ENCODE measurements around the gene PABPN1L.

Gene PABPN1L, protein sequence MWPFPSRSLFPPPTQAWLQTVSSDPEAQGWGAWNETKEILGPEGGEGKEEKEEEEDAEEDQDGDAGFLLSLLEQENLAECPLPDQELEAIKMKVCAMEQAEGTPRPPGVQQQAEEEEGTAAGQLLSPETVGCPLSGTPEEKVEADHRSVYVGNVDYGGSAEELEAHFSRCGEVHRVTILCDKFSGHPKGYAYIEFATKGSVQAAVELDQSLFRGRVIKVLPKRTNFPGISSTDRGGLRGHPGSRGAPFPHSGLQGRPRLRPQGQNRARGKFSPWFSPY

DNA sequence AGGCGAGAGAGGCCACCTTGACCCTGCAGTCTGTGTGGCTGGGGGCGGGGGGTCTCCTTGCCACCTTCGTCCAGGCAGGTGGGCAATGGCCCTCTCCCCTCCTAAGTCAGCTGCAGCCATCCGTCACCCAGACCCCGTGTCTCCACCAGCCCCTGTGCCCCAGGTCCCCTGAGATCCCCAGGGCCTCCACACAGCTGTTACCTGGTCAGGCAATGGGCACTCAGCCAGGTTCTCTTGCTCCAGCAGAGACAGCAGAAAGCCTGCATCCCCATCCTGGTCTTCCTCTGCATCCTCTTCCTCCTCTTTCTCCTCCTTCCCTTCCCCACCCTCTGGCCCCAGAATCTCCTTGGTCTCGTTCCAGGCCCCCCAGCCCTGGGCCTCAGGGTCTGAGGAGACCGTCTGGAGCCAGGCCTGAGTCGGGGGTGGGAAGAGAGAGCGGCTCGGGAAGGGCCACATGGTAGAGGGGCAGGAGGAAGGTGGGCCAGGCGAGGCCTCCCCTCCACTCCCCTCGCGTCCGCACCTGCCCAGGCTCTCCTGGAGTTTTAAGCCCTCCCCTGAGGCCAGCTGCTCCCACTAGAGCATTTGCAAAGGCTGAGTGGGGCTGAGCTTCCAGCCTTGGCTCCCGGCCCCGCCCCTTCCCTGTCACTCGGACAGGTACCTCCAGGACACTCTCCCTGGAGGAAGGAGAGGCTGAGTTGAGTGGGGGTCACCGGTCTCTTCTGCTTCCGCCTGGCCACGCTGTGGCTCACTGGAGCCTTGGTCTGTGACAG is at the start of gene PABPN1L:
TSS of gene PABPN1L (minus strand) at position 510 of the 770 bp plus-strand sequence. CDS start at position 456, 54 bp downstream.
- Histone ChIP-seq H3K36me3 (ENCODE audit: low read depth) (no peaks in the 10 kb centered on the region), H3K27ac (ENCODE audit: poor library complexity, severe bottlenecking) (no peak within 1 kb of the TSS), H3K4me3 (ENCODE audit: severe bottlenecking) (no peak within 1 kb of the TSS), H3K9me3 (ENCODE audit: severe bottlenecking) (no peaks in the 10 kb centered on the region), H3K27me3 (ENCODE audit: insufficient read depth, poor library complexity, severe bottlenecking) (peaks cover 5% of the 10 kb centered on the region), H3K4me1 (ENCODE audit: insufficient read depth, poor library complexity, severe bottlenecking) (no peaks in the 10 kb centered on the region)
- ATAC-seq (ENCODE audit: low read depth) (no peak), DNase-seq (ENCODE audit: low spot score) (no peak)
- TF ChIP-seq, protein P1, sequence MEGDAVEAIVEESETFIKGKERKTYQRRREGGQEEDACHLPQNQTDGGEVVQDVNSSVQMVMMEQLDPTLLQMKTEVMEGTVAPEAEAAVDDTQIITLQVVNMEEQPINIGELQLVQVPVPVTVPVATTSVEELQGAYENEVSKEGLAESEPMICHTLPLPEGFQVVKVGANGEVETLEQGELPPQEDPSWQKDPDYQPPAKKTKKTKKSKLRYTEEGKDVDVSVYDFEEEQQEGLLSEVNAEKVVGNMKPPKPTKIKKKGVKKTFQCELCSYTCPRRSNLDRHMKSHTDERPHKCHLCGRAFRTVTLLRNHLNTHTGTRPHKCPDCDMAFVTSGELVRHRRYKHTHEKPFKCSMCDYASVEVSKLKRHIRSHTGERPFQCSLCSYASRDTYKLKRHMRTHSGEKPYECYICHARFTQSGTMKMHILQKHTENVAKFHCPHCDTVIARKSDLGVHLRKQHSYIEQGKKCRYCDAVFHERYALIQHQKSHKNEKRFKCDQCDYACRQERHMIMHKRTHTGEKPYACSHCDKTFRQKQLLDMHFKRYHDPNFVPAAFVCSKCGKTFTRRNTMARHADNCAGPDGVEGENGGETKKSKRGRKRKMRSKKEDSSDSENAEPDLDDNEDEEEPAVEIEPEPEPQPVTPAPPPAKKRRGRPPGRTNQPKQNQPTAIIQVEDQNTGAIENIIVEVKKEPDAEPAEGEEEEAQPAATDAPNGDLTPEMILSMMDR (IDR thresholded peaks at IDR 0.05; ENCODE audit: poor library complexity, severe bottlenecking), result no peak

DNA sequence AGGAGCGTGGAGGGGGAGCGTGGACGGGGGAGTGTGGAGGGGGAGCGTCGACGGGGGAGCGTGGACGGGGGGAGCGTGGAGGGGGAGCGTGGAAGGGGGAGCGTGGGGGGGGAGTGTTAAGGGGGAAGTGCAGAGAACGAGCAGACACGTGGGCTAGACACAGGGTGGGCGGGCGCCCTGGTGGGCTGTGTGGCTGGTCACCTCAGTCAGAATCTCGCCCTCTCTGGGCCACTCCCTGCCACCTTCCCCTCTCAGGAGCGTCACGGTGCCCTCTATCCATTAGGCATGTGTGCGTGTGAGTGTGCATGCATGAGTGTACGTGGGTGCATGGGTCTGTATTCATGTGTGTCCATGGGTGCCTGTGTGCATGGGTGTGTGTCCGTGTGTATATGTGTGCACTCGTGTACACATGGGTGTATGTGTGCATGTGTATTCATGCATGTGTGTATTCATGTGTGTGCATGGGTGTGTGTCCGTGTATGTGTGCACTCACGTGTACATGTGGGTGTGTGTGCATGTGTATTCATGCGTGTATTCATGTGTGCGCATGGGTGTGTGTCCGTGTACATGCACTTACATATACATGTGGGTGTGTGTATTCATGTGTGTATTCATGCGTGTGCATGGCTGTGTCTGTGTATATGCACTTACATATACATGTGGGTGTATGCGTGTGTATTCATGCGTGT is 49.3 kb upstream of the PABPN1L start:
- Histone ChIP-seq H3K9me3 (ENCODE audit: severe bottlenecking) (peaks cover 4% of the 10 kb centered on the region), H3K4me1 (ENCODE audit: insufficient read depth, poor library complexity, severe bottlenecking) (peaks cover 12% of the 10 kb centered on the region), H3K27me3 (ENCODE audit: insufficient read depth, poor library complexity, severe bottlenecking) (no peaks in the 10 kb centered on the region), H3K36me3 (ENCODE audit: low read depth) (no peaks in the 10 kb centered on the region), H3K4me3 (ENCODE audit: severe bottlenecking) (no peak overlapping the region), H3K27ac (ENCODE audit: poor library complexity, severe bottlenecking) (no peak overlapping the region)
- ATAC-seq (ENCODE audit: low read depth) (no peak), DNase-seq (ENCODE audit: low spot score) (no peak)
- TF ChIP-seq, protein P1 (IDR thresholded peaks at IDR 0.05; ENCODE audit: poor library complexity, severe bottlenecking), result no peak

DNA sequence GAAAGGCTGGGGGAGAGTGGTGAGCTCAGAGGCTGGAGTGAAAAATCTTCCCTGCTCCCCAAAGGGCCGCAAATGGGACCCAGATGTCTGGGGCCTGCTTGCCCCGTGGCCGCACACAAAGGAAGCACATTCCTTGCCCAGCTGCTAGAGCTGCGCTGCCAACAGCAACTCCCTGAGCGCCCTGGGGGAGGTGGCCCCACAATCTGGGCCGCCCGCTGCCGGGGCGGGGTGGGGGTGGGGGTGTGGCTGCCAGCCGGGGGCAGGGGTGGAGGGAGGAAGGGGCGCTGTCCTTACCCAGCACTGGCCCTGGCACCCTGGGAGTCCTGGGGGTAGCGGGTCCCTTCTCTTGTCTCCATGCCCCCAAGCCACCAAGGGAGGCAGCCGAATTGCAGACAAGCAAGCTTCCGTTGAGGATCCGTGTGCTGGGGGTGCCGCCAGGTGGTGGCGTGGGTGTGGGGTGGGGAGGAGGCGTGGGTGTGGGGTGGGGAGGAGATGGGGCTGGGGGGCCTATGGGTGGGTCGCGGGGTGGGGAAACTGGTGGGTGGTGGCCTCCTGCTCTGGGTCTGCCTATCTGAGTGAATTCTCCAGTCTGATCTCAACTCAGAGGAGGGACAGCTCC is 48.4 kb upstream of the PABPN1L start:
- ATAC-seq (ENCODE audit: low read depth), result peak; percentile 30; the same call in 1 of the 3 replicates
- peaks cover 4% of the 10 kb centered on the region for H3K9me3 ChIP-seq (ENCODE audit: severe bottlenecking)
- DNase-seq (ENCODE audit: low spot score), result no peak
- no peak overlapping the region for H3K27ac ChIP-seq (ENCODE audit: poor library complexity, severe bottlenecking)
- no peaks in the 10 kb centered on the region for H3K36me3 ChIP-seq (ENCODE audit: low read depth)
- peaks cover 9% of the 10 kb centered on the region for H3K4me1 ChIP-seq (ENCODE audit: insufficient read depth, poor library complexity, severe bottlenecking)
- H3K4me3 ChIP-seq (ENCODE audit: severe bottlenecking), result no peak overlapping the region
- TF ChIP-seq, protein P1 (IDR thresholded peaks at IDR 0.05; ENCODE audit: poor library complexity, severe bottlenecking), result no peak
- no peaks in the 10 kb centered on the region for H3K27me3 ChIP-seq (ENCODE audit: insufficient read depth, poor library complexity, severe bottlenecking)

DNA sequence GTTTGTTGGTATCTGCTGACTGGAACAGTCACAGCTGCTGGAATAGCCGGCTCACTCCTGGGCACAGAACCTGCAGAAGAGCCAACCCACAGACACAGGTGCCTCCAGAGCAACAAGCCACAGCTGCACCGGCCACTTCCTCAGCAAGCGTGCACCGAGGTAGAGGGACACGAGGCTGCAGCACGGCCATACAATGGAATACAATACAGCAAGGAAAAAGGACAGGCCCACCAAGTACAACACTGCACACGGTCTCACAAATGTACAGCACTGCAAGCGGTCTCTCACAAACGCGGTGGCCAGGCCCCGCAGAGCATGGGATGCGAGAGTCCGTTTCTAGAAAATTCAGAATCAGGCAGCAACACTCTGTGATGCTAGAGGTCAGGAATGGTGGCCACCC is 47.4 kb upstream of the PABPN1L start:
- H3K27ac ChIP-seq (ENCODE audit: poor library complexity, severe bottlenecking), result no peak overlapping the region
- TF ChIP-seq, protein P1 (IDR thresholded peaks at IDR 0.05; ENCODE audit: poor library complexity, severe bottlenecking), result no peak
- H3K4me1 ChIP-seq (ENCODE audit: insufficient read depth, poor library complexity, severe bottlenecking), result peaks cover 6% of the 10 kb centered on the region
- H3K4me3 ChIP-seq (ENCODE audit: severe bottlenecking), result no peak overlapping the region
- H3K36me3 ChIP-seq (ENCODE audit: low read depth), result no peaks in the 10 kb centered on the region
- H3K9me3 ChIP-seq (ENCODE audit: severe bottlenecking), result no peaks in the 10 kb centered on the region
- DNase-seq (ENCODE audit: low spot score), result no peak
- H3K27me3 ChIP-seq (ENCODE audit: insufficient read depth, poor library complexity, severe bottlenecking), result no peaks in the 10 kb centered on the region
- ATAC-seq (ENCODE audit: low read depth), result no peak
